ENCODE measurements around the gene ATXN1. TPM values are rescaled to one million over a fixed set of nuclear protein-coding genes. Genes with fewer than 3 reads are reported as not detected.

Gene ATXN1
- total and polyA plus RNA-seq, 2 of the 8 experiments (the other 6 are each of a cell fraction or from before 2014, with no cell fraction given) = 1.6 to 4.0 TPM

- no peak for TF ChIP-seq CHD7 (IDR thresholded peaks at IDR 0.05; ENCODE audit: insufficient replicate concordance, low read length)
- TF ChIP-seq SP4 (IDR thresholded peaks at IDR 0.05; ENCODE audit: low read length) = no peak
- no peak for TF ChIP-seq BCL11A (IDR thresholded peaks at IDR 0.05; ENCODE audit: low read depth in 2 of 2, low read length in 2 of 2)
- TF ChIP-seq SP2 (IDR thresholded peaks at IDR 0.05; ENCODE audit: low read length) = no peak
- no peak for TF ChIP-seq CTBP2 (IDR thresholded peaks at IDR 0.05; ENCODE audit: borderline replicate concordance, insufficient read depth, insufficient read length, low read length)
- TF ChIP-seq KDM4A (IDR thresholded peaks at IDR 0.05; ENCODE audit: low read depth, low read length, severe bottlenecking) = no peak
- no peak for TF ChIP-seq CBX5 (IDR thresholded peaks at IDR 0.05; ENCODE audit: low read depth, low read length)
Measured at GRCh38 chr6:16758163-16758975, 2.9 kb downstream of the ATXN1 start (continued).
